ENCODE data around the gene CFAP65.
A peak's percentile ranks its signal among the peaks of the same experiment; 100 is the strongest.

CFAP65 gene

DNA sequence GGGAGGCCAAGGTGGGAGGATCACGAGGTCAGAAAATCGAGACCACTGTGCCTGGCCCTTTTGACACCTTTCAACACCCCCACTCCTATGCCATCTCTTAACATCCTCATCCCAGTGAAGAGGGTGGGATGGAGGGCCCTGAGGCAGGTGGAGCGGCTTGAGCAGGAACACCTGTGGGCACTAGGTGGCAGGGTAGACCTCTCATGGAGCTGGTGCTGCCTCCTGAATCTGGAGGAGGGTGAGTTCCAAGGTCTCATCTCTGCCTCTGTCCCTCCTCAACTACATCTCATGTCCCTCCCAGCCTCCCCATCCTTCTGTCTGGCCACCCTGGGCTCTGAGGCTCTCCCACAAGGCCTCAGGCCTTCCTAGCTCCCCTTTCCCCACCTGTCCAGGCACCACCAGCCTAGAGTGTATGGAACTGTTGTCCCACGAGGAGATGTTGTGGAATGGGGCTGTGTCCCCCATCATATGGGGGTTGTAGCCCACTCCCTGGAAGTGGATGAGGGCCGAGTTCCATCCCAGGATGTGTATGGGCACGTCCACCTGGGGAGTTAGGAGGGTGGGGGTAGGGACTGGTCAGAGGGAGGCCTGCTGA lies 31.1 kb downstream of the CFAP65 start:
- DNase-seq = peak; percentile 13

DNA sequence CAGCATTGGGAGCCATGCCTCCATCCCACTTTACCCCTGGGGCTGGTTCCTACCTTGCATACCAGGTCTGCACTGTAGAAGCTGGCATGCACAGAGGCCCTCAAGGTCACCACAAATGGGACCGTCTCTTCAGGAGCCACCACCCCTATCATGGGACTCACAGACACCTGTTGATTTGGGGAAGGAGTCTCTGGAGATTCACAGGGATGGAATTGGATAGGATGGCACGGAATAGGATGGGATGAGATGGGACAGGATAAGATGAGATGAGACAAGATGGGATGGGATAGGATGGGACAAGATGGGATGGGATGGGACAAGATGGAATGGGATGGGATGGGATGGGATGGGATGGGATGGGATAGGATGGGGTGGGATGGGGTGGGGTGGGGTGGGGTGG lies 32.0 kb downstream of the CFAP65 start:
- no peak for DNase-seq

DNA sequence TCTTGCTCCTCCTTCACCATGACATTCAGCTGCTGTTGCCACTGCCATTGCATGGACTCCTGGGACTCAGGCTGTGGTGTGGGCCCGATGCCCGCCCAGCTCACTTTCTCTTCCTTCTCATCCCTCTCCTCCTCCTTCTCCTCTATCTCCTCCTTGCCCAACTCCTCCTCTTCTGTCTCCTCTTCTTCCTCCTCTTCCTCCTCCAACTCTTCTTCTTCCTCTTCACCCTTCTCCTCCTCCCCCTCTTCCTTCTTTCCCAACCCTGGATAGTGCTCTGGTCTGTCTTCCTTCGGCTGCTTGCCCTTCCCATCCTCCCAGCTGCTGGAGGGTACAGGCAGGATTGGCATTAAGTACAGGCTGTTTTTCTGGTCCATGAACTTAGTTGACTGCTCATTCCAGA lies 37.3 kb downstream of the CFAP65 start:
- no peak for DNase-seq

DNA sequence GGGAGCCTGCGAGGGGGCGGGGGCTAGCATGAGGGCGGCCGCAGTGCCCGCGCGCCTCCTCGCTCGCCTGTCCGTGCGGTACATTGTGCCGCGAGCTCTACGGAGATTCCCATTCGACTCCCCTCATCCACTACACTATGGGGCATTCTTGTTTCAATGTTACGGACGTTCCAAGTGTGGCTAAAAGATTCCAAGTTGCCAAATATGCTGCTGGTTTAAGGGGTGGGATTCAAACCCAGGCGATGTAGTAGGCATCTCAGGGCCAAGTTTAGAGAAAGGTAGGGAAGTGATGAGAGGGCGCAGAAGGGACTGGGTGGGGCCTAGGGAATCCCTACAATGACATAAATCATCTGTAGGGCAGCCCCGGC lies 38.1 kb downstream of the CFAP65 start:
- no peak for DNase-seq

DNA sequence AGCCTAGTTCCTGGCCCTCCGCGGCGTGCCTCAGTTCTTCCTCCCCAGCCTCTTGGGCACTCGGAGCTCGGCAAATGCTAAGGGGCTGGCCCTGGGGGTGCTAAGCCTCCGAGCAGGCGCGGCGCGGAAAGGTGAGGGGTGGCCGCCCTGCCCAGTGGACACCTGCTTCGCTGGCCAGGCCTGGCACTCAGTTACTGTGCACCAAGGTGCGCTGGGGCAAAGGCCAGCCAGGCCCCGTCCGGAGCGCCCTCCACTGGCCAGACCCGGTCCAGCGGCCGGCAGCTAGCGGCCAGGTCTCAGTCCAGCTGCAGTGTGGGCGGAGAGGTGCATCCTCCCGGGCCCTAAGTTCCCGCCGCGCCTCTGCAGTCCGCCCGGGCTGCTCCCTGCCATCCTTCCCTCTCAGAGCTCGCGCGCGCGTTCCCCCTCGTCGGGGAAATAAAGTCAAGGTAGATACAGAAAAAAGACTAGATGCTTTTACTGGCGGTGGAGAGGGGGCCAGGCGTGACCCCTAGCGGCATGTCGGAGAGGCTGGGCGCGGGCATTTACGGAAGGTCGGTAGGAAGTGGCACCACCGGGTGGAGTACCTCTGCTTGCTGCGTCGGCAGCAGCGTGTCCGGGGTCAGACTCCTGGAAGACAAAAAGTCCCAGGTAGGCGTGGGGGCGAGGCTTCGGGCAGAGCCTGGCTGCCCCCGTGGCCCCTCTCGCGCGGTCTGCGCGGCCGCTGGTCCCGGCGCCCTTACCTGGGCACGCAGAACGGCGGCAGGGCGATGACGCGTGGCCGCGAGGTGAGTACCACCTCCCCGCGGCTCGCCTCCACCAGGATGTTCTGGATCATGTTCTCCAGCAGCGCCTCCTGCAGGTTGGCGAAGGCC lies 38.7 kb downstream of the CFAP65 start:
- peak; percentile 43 for DNase-seq

DNA sequence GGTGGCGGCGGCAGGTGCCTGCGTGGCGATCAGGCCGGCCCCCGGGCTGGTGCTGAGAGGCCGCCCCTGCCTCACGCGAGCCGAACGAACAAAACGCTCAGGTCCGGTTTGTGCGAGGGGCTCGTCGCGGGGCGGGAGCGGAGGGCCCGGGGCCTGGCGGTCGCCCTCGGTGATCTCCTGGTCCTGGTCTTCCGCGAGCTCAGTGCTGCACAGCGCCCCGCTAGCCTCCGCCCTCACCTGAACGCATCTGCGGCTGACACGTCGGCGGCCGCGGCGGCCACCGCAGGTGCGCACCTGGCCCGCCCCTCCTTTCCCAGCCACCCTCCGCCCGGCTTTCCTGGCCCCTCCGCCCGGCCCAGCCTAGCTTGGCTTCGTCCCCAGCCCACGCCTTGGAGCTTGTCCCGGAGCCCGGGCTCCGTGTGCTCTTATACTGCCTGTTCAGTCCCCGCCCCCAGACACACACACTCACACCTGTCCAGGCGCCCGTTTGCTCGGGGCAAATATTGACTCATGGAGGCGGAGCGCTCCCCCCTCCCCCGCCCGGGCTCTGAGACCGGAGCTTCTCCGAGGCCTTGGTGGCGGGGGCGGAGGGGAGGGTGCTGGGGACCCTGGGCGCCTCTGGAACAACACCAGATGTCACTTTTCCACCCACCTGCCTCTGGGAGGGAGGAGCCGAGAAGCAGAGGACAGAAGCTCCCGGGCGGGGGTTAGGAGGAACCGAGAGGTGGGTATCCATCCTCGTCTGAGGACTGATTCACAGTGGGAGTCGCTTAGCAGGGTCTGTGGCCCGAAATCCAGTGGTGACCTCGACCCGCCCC lies 39.5 kb downstream of the CFAP65 start:
- DNase-seq = no peak

DNA sequence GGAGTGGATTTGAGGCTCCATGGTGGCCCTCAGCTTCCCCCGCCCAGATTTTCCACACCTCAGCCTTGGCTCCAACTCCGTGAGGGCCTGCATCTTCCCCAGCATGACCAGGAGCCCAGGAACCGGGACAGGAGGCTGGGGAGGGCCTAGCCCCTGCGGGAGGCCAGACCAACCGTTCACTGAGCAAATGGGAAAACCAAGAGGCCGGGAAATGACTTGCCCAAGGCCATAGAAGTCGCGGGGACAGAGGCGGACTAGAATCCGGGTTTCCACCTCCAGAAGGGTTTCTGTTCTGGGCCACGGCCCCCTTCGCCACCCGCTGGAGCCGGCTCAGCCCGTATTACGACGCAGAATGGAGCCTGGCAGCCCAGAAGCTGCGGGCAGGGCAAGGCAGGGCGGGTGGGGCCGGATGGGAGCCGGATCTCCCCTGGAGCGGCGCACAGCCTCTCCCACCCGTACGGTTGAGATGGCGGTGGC lies 40.2 kb downstream of the CFAP65 start:
- no peak for DNase-seq

DNA sequence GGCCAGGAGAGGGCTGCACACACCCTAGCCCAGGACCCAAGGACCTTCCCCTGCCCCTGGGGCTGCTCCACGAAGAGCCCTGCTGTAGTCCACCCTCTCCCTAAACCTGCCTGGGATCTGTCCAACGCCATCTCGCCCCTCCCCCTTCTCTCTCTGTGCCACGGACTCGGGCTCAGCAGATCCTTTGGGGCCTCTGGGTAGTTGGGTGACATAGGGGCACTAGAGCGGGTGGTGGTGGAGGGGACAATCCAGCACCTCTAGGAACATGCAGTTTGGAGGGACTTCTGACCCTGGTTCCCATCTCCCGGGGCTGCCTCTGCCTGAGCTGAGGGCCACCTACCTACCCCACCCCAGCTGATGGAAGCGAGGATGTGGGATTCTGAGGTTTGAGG lies 40.8 kb downstream of the CFAP65 start:
- DNase-seq = no peak

DNA sequence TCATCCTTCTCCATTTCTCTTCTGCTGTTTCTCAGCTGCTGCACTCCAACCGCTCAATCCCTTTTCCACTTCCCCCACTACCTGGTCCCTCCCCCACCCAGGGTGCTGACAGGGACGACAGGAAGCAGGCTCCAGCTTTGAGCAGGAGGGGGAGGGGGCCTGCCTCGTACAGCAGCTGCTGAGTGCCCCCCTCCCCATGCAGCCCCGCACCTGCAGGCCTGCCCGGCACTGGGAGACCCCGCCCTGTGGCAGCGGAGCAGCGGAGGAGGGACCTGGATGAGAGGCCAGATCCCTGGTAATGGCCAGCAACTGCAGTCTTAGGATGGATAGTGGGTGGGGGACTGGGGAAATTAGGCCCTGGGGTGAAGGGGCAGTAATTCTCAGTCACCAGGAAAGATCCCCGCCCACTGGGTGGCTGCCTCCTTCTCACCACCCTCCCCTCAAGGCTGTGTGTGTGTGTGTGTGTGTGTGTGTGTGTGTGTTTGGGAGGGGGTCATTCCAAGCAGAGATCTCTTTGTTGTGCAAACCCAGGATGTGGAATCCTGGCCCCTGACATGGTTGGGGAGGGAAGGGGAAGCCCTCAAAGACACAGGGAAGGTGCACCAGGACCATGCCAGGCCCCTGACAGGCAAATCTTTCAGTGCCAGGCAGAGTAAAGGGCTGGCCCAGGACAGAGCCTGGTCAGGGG lies 41.3 kb downstream of the CFAP65 start:
- no peak for DNase-seq

DNA sequence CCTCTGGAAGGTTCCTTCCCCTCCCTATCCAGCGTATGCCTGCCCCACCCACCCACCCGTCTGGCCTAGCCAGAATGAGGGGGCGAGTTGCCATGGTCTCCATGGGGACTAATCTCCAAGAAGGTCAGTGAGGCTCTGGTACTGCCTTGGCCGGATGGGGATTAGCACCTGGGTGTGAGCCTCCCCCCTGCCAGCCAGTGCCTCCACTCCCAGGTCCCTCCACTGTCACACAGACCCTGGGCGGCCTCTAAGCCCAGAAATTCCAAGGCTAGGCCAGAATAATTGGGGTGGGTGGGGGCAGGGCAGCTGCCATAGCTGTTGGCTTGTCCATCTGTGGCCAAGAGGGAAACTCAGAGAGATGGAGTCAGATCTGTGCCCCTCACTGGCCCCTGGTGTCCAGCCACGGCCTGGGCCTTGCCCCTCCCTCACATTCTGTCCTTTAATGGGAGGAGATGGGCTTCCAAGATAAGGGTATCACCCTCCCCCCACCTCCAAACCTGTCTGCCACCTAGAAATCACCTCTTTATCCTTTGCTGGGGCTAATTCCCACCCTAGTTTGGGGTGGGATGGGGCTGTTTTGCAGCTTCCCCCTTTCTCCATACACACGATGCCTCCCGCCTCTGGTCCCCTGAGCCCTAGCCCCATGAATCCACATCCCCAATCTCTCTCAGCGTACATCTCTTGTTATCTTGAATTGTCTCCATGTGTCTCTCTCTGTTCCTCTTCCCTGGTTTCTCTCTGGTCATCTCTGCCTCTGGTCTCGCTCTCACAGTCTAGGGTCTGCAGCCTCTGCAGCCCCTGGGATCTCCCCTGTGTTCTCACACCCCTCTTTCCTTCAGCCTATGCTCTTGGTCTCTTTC lies 42.1 kb downstream of the CFAP65 start:
- no peak for DNase-seq

DNA sequence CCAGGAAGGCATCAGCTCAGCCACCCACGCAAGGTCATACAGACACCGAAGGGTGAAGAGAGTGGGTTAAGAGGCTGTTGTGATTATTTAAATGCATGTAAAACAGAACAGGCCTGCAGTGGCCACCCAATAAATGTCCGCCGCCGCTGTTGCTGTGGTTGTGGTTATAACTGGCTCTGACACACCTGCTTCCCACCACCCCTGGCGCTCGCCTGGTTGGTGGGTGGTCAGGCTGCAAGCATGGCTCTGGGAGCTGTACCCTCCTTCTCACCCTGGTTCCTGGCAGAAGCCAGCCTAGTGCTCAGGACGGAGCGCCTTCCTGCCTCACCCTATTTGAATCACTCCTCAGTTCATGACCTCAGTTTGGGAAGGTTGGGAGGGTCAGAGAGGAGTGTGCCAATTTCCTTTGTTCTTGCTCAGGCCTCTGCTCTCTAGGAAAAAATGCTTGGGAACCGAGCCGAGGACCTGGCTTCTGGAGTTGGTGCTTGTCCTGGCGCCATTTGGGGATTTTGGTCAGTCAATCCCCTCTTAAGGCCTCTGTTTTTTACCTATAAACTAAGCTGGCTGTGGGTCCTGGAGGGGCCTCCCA lies 42.8 kb downstream of the CFAP65 start:
- DNase-seq = no peak

DNA sequence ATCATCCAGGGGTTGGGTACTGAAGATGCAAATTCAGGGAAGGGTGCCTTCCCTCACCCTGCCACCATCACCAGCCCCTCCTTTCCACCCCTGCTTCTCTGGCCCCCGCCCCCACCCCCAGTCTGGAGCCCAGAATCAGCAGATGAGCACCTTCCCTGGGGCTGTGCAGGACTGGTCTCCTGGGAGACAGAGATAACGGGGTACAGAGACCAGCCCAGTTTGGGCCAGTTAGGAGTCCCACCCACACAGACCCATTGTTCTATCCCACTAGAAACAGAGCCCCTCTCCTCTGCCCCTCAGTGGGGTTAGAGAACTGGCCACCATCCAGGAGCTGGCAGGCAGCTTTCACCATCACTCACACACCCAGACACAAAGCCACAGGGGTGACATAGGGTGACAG lies 43.6 kb downstream of the CFAP65 start:
- DNase-seq = no peak

DNA sequence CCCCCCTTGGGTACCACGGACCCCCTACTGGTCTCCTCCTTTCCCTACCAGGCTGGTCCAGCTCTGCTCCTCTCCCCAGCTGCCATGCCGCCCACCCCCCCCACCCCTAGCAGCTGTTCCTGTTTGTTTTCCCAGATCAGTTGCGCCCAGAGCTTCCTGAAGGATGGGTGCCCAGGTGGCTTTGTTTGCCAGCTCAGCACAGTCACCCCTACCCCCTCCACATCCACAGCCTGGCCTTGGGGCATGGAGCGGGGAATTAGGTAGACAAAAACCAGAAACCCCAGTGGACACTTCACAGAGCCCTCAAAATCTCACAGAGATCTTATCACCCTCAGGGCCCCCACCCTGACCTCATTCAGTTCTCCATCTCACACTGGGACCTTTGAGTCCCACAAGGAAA lies 44.4 kb downstream of the CFAP65 start:
- no peak for DNase-seq

DNA sequence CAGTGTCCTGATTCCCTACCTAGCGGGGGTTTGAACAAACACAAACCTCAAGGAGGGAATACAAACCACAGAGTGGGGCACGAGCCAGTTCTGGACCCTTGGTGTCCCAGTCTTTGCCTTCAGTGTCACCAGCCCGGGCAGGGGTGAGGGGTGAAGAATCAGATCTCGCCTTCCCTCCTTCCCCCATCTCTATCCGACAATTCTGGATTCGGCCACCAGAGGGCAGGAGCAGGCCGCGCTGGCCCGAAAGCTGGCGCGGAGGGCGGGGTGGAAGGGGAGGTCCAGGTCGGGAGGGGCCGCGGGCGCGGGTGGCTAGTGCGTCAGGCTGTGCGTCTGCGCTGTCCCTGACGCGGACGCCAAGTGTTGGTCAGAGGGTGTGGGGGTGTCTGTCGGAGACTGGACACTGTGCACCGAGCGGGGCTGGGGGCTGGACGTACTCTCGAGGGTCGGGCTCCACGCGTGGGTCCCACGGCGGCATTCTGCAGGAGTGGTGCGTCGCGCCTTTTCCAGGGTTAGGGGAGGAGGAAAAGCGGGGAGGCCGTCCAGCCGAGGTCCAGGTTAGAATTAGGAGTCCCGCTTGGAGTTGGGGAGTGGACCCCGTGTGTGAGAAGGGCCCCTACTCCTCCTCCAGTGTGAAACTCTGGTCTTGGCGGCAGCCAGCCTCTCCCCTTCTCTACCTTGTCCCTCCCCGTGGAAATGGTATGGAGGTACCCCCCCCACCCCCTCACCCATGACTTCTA lies 45.2 kb downstream of the CFAP65 start:
- peak; percentile 80 for DNase-seq

DNA sequence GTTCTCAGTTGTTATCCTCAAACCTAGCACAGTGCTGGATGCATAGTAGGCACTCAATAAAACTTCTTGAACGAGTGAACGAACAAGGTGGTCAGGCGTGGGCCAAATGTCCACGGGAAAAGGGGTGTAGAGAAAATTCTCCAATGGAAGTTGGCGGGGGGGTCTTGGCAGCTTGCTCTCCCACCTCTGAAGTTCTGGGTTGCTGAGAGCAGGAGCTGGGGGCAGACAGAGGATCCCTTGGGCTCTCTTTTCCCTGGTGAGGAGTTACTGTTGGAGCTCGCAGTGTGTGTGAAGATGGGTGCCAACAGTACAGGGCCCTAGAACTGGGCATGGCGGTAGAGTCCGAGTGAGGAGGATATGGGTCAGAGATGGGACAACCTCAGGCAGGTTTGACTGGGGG lies 45.8 kb downstream of the CFAP65 start:
- no peak for DNase-seq

DNA sequence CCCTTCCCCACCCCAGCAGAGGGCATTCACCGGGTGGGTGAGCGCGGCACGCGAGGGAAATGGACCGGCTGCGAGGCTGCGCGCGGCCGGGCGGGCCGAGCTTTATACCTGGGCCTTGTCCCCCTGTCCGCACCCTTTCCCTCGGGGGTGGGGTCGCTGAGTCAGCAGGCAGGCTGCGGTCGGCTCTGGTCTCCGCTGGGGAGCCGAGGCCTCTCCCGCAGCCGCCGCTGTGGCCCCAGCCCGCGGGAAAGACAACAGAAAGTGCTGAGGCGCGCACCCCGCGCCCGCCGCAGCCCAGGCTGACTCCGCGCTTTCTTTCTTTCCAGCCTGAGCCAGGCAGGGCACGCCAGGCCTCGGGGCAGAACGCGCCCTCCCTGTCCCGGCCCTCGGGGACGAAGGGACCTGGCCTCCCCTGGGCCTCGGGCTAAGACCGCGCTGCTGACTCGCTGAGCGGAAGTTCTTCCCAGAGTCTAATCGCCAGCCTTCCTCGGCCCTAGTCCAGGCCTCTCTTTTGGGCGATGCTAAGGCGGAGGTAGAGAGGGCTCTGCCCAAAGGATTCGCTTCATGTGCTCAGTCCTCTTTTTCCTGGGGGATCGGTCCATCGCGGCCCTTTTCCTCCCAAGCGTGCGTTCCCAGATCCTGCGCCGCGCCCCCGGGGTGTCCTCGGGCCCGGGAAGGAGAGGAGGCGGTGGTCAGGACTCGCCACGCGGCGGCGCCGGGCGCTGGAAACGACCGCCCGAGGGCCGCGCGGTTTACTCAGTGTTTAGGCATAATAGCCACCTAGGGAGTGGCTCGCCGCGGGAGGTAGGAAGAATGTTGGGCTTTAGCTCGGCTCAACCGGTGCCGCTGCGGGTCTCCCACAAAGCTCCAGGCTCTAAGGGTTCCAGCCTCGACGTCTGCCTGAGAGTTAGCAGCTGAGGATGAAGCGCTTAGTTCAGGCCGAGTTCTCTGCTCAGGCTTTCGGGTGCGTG lies 47.7 kb downstream of the CFAP65 start, which contains the start of gene CRYBA2:
Gene CRYBA2, minus strand, starts transcription at position 78 of the 971 bp plus-strand sequence. CDS start 246 bp downstream, outside the sequence.
- DNase-seq = no peak

DNA sequence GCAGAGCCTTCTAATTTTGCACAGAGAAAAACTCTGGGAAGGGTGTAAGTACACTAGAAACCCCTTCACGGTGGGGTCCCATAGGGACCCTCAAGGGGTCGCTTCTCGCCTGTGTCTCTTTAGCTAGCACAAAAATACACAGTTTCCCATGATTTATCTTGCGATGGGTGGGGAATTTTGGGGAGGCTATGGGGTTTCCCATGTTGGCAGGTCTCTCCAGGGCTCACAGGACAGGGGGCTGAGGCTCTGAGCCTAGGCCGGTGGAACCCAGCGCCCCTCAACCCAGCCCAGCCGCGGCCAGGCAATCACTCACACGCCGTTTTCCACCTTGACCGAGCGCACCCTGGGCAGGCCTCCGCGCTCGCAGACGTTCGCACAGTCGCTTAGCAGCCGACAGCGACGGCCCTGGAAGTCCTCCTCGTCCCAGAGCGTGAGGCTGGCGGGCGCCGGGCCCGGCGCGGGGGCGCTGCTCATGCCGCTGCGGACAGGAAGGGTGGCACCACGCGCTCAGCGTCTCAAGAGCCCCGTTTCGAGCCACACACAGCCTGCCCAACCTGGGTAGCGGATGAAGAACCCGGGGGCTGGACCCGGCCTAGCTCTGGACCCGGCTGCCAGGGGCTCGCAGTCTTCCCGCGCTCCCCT lies 48.5 kb downstream of the CFAP65 start:
- DNase-seq = no peak

DNA sequence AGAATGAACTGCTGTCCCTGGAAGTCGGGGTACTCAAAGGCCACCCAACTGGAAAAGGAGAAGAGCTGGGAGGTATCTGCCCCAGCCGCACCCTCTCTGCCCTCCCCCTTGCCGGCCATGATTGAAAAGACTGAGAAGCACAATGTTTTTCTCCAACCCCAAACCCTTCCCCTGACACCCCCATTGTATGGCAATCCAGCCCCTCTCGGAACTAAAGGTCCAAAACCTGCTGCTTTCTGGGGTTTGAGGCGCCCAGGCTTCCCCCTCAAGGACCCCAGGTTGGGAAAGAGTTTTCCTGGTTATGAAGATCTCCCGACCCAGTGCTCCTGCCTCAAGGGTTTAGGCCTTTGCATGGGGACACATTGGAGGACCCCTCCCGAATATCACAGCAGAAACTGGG lies 49.1 kb downstream of the CFAP65 start:
- DNase-seq = no peak

DNA sequence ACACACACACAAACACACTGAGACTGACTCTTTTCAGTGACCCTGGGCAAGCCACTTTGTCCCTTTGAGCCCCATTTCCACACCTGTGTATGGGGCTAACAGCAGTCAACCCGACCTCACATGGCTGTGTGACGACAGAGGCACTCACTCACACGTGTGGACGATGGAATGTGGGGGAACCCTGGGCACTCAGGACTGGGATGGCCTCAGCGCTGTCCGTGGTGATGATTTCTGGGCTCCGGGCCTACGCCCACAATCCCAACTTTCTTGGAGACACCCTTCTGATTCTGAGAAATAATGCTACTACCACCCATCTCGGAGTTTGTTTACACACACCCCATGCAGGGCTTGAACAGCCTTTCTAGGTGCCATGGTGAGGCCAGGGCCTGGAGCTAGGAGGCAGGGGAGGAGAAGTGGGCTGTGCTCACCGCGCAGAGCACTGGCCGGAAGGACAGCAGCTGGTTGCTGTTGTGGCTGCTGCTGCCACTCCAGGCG lies 49.6 kb downstream of the CFAP65 start:
- DNase-seq = no peak
